OCI-LY1 (cell line): Measurements from ENCODE around the gene ZNF469.

Experiments used
- CTCF ChIP-seq: fragments of 200-600 bp; sonication (generic), shearing (Covaris generic); IDR thresholded peaks from 2 replicates; pipeline ENCODE4 v1.5.1; 2017; ENCODE audit warnings: mild to moderate bottlenecking, antibody characterized with exemption, low read length, moderate library complexity, mixed read lengths
- EZH2 ChIP-seq: fragments of 200-600 bp; sonication (generic), shearing (Covaris generic); IDR thresholded peaks from 2 replicates; pipeline ENCODE4 v1.8.0; 2017; ENCODE audit warnings: borderline replicate concordance, mixed run types, mild to moderate bottlenecking, antibody characterized with exemption, low read length, moderate library complexity, mixed read lengths

- TF ChIP-seq EZH2 (no peak), CTCF (no peak)
Observed at GRCh38 chr16:88421871-88422433, 39.2 kb downstream of the ZNF469 start.
